HG02943 (cell line): ENCODE measurements around the gene ZNF771.
A peak's percentile ranks its signal among the peaks of the same experiment; 100 is the strongest.

Experiments
- ATAC-seq: cut with Tn5 transposase; IDR thresholded peaks from one replicate; pipeline ENCODE4 v1.9.1; 2021; ENCODE audit warnings: mild to moderate bottlenecking, low read depth, moderate library complexity; ENCODE audit not compliant: unreplicated experiment

ZNF771 gene

GRCh38 chr16:30407102-30407803 is at the start of gene ZNF771:
TSS of gene ZNF771 (plus strand) at chr16:30407606. CDS start at chr16:30408054, 448 bp downstream.
- ATAC-seq = peak; percentile 60

GRCh38 chr16:30357715-30358576 is 49.5 kb upstream of the ZNF771 start:
- no peak for ATAC-seq

GRCh38 chr16:30358577-30358936 is 48.8 kb upstream of the ZNF771 start:
- ATAC-seq = no peak

- no peak for ATAC-seq
These were observed 48.2 kb upstream of the ZNF771 start for GRCh38 chr16:30358990-30359870.

GRCh38 chr16:30359871-30360170 is 47.6 kb upstream of the ZNF771 start:
- ATAC-seq = no peak

- ATAC-seq = no peak
These were observed 46.2 kb upstream of the ZNF771 start for GRCh38 chr16:30361180-30361579.

GRCh38 chr16:30365200-30365599 is 42.2 kb upstream of the ZNF771 start:
- no peak for ATAC-seq

GRCh38 chr16:30366511-30366910 is 40.9 kb upstream of the ZNF771 start:
- ATAC-seq = no peak

- no peak for ATAC-seq
These were observed 39.9 kb upstream of the ZNF771 start for GRCh38 chr16:30367349-30368009.

- ATAC-seq = no peak
These were observed 39.1 kb upstream of the ZNF771 start for GRCh38 chr16:30368122-30368791.

- no peak for ATAC-seq
These were observed 38.7 kb upstream of the ZNF771 start for GRCh38 chr16:30368792-30369090.

GRCh38 chr16:30369091-30369937 is 38.1 kb upstream of the ZNF771 start:
- no peak for ATAC-seq

GRCh38 chr16:30369938-30370455 is 37.4 kb upstream of the ZNF771 start:
- peak; percentile 6 for ATAC-seq

GRCh38 chr16:30370456-30371247 is 36.8 kb upstream of the ZNF771 start, which contains the start of gene TBC1D10B:
TSS of gene TBC1D10B (minus strand) at chr16:30370494. CDS start at chr16:30370183, 311 bp downstream.
- ATAC-seq = peak; percentile 70

GRCh38 chr16:30371248-30371816 is 36.1 kb upstream of the ZNF771 start:
- no peak for ATAC-seq

GRCh38 chr16:30372038-30372712 is 35.2 kb upstream of the ZNF771 start:
- no peak for ATAC-seq

GRCh38 chr16:30372725-30373124 is 34.7 kb upstream of the ZNF771 start:
- ATAC-seq = no peak
